HEK293 (cell line): ENCODE measurements around the gene RGL2.

Experiments used
- CTCF ChIP-seq: fragments of 450-650 bp; formaldehyde crosslinking; IDR thresholded peaks from 2 replicates; pipeline ENCODE4 v1.5.1; 2016; ENCODE audit warnings: missing biosample characterization, missing genetic modification characterization
- PBX3 ChIP-seq: sonication (generic); formaldehyde crosslinking; IDR thresholded peaks from 2 replicates; pipeline ENCODE4 v1.8.1; 2022; ENCODE audit warnings: mild to moderate bottlenecking, moderate library complexity, missing genetic modification reagents
- PRDM6 ChIP-seq: fragments of 450-650 bp; formaldehyde crosslinking; IDR thresholded peaks from 2 replicates; pipeline ENCODE4 v1.5.1; 2017; ENCODE audit warnings: missing biosample characterization, missing genetic modification characterization
- ZEB2 ChIP-seq: fragments of 450-650 bp; formaldehyde crosslinking; IDR thresholded peaks from 2 replicates; pipeline ENCODE4 v1.5.1; 2016; ENCODE audit warnings: missing biosample characterization, missing genetic modification characterization
- ZFP3 ChIP-seq: fragments of 450-650 bp; formaldehyde crosslinking; IDR thresholded peaks from 2 replicates; pipeline ENCODE4 v1.5.1; 2016; ENCODE audit warnings: low read depth, missing biosample characterization, missing genetic modification characterization
- ZNF133 ChIP-seq: fragments of 450-650 bp; formaldehyde crosslinking; IDR thresholded peaks from 2 replicates; pipeline ENCODE4 v1.5.1; 2016; ENCODE audit warnings: missing biosample characterization, missing genetic modification characterization
- ZNF138 ChIP-seq: fragments of 450-650 bp; formaldehyde crosslinking; IDR thresholded peaks from 2 replicates; pipeline ENCODE4 v1.5.1; 2016; ENCODE audit warnings: missing biosample characterization, missing genetic modification characterization, borderline replicate concordance
- ZNF747 ChIP-seq: fragments of 450-650 bp; formaldehyde crosslinking; IDR thresholded peaks from 2 replicates; pipeline ENCODE4 v1.5.1; 2016; ENCODE audit warnings: missing biosample characterization, missing genetic modification characterization
- TF ChIP-seq, protein P1 (sequence below): fragments of 450-650 bp; formaldehyde crosslinking; IDR thresholded peaks from 2 replicates; pipeline ENCODE4 v1.5.1; 2016; ENCODE audit warnings: missing biosample characterization, missing genetic modification characterization, low read depth
- TF ChIP-seq, protein P2 (sequence below): fragments of 450-650 bp; formaldehyde crosslinking; IDR thresholded peaks from 2 replicates; pipeline ENCODE4 v1.5.1; 2016; ENCODE audit warnings: missing biosample characterization, missing genetic modification characterization
- TF ChIP-seq, protein P3 (sequence below): fragments of 450-650 bp; formaldehyde crosslinking; IDR thresholded peaks from 2 replicates; pipeline ENCODE4 v1.5.1; 2016; ENCODE audit warnings: missing biosample characterization, missing genetic modification characterization

- no peak for TF ChIP-seq CTCF (tag by site-specific recombination)
- no peak for TF ChIP-seq ZNF747 (tag by site-specific recombination)
- TF ChIP-seq, protein P1, sequence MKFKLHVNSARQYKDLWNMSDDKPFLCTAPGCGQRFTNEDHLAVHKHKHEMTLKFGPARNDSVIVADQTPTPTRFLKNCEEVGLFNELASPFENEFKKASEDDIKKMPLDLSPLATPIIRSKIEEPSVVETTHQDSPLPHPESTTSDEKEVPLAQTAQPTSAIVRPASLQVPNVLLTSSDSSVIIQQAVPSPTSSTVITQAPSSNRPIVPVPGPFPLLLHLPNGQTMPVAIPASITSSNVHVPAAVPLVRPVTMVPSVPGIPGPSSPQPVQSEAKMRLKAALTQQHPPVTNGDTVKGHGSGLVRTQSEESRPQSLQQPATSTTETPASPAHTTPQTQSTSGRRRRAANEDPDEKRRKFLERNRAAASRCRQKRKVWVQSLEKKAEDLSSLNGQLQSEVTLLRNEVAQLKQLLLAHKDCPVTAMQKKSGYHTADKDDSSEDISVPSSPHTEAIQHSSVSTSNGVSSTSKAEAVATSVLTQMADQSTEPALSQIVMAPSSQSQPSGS (tag by site-specific recombination), result no peak
- TF ChIP-seq, protein P2, sequence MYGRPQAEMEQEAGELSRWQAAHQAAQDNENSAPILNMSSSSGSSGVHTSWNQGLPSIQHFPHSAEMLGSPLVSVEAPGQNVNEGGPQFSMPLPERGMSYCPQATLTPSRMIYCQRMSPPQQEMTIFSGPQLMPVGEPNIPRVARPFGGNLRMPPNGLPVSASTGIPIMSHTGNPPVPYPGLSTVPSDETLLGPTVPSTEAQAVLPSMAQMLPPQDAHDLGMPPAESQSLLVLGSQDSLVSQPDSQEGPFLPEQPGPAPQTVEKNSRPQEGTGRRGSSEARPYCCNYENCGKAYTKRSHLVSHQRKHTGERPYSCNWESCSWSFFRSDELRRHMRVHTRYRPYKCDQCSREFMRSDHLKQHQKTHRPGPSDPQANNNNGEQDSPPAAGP (tag by site-specific recombination), result no peak
- no peak for TF ChIP-seq ZNF138 (tag by site-specific recombination)
- TF ChIP-seq, protein P3, sequence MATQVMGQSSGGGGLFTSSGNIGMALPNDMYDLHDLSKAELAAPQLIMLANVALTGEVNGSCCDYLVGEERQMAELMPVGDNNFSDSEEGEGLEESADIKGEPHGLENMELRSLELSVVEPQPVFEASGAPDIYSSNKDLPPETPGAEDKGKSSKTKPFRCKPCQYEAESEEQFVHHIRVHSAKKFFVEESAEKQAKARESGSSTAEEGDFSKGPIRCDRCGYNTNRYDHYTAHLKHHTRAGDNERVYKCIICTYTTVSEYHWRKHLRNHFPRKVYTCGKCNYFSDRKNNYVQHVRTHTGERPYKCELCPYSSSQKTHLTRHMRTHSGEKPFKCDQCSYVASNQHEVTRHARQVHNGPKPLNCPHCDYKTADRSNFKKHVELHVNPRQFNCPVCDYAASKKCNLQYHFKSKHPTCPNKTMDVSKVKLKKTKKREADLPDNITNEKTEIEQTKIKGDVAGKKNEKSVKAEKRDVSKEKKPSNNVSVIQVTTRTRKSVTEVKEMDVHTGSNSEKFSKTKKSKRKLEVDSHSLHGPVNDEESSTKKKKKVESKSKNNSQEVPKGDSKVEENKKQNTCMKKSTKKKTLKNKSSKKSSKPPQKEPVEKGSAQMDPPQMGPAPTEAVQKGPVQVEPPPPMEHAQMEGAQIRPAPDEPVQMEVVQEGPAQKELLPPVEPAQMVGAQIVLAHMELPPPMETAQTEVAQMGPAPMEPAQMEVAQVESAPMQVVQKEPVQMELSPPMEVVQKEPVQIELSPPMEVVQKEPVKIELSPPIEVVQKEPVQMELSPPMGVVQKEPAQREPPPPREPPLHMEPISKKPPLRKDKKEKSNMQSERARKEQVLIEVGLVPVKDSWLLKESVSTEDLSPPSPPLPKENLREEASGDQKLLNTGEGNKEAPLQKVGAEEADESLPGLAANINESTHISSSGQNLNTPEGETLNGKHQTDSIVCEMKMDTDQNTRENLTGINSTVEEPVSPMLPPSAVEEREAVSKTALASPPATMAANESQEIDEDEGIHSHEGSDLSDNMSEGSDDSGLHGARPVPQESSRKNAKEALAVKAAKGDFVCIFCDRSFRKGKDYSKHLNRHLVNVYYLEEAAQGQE, result no peak
- no peak for TF ChIP-seq PRDM6 (tag by site-specific recombination)
- no peak for TF ChIP-seq PBX3
- TF ChIP-seq ZNF133 (tag by site-specific recombination), result no peak
- TF ChIP-seq ZFP3, result no peak
- TF ChIP-seq ZEB2 (tag by site-specific recombination), result no peak
These were observed 34.9 kb upstream of the RGL2 start for GRCh38 chr6:33333666-33334065.
